Activated CD4-positive, alpha-beta T cell treated with anti-CD3 and anti-CD28 coated beads, Interleukin-2, amount 10 ng/mL, durations not matched to agents 24 days and 14 days (primary cell): ENCODE results near the gene ITPR3. TPM values are rescaled to one million over a fixed set of nuclear protein-coding genes. Genes with fewer than 3 reads are reported as not detected.

ENCODE experiments used
- DNase-seq: peaks from one replicate; pipeline ENCODE4 v3.0.0; 2022
- H3K27ac Mint-ChIP-seq: one replicate; pipeline ENCODE4 v1.8.0; 2022; ENCODE audit warnings: mild to moderate bottlenecking, mixed read lengths
- H3K27me3 Mint-ChIP-seq: one replicate; pipeline ENCODE4 v1.8.0; 2022; ENCODE audit warnings: mixed read lengths
- H3K36me3 Mint-ChIP-seq: one replicate; pipeline ENCODE4 v1.8.0; 2022; ENCODE audit warnings: low read depth, mild to moderate bottlenecking, mixed read lengths
- H3K4me1 Mint-ChIP-seq: one replicate; pipeline ENCODE4 v1.8.0; 2021; ENCODE audit warnings: mixed read lengths
- H3K4me3 Mint-ChIP-seq: one replicate; pipeline ENCODE4 v1.8.0; 2022; ENCODE audit warnings: mild to moderate bottlenecking, moderate library complexity, mixed read lengths
- H3K9me3 Mint-ChIP-seq: one replicate; pipeline ENCODE4 v1.8.0; 2021; ENCODE audit warnings: mixed read lengths
- intact Hi-C: fragments of 100-400 bp; cut with micrococcal nuclease; formaldehyde crosslinking; loops from one replicate; pipeline ENCODE4 v1.15.1; 2023
- total RNA-seq: library from RNA; stranded (reverse); gene quantifications from 2 replicates; pipeline ENCODE4 v1.2.3, GENCODE V29; 2022

ITPR3 gene
- total RNA-seq, 1 donor from 2014 or later = 45.6 TPM

DNA sequence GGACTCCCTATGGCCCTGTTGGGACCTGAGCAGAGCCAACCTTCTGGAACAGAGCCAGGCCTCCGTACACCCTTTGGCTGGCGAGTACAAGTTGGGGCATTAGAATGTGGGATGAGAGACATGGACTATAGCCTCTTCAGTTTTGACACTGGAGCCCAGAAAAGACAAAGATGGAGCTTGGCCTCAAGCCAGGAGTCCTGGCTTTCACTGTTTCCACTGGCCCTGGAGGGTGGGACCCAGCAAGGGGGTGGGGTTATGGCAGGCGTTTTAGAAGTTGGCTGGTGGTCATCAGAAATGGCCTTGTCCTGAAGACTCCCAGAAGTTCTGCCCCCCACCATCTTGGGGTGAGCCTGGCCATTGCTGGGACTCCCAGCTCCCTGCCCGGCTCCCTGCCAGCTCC is 21.8 kb downstream of the ITPR3 start:
- peaks cover 24% of the 10 kb centered on the region for H3K36me3 Mint-ChIP-seq
- no peak overlapping the region for H3K27ac Mint-ChIP-seq
- no peak overlapping the region for H3K4me3 Mint-ChIP-seq
- H3K9me3 Mint-ChIP-seq = no peaks in the 10 kb centered on the region
- intact Hi-C loops = no loop called here
- DNase-seq = no peak
- H3K4me1 Mint-ChIP-seq = peaks cover 30% of the 10 kb centered on the region
- no peaks in the 10 kb centered on the region for H3K27me3 Mint-ChIP-seq

GRCh38 chr6:33651403-33651802 is 30.3 kb downstream of the ITPR3 start:
- Mint-ChIP-seq H3K4me1 (peaks cover 9% of the 10 kb centered on the region), H3K27me3 (no peaks in the 10 kb centered on the region), H3K27ac (no peak overlapping the region), H3K4me3 (no peak overlapping the region), H3K9me3 (no peaks in the 10 kb centered on the region), H3K36me3 (peaks cover 17% of the 10 kb centered on the region)
- DNase-seq = no peak
- intact Hi-C loops = no loop called here

DNA sequence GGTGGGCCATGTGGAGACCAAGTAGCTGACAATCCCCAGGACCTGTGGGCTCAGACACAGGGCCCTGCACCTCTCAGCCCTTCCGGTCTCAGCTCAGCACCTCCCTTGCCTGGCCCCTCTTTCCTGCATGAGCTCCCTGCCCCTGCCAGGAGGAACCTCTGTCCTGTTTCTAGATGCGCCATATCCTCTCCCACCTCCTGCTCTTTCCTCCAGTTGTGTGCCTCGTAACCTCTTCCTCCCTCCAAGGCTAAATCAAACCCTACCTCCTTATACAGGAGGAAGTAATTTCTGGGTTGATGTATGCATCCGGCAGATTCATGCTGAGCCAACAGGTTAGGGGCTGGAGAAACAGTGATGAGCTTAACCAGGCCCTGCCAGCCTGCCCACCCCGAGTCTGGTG is 30.9 kb downstream of the ITPR3 start:
- Mint-ChIP-seq H3K4me3 (no peak overlapping the region), H3K27me3 (no peaks in the 10 kb centered on the region), H3K9me3 (no peaks in the 10 kb centered on the region), H3K4me1 (peaks cover 8% of the 10 kb centered on the region), H3K36me3 (peaks cover 15% of the 10 kb centered on the region), H3K27ac (no peak overlapping the region)
- intact Hi-C loops = no loop called here
- DNase-seq = no peak

DNA sequence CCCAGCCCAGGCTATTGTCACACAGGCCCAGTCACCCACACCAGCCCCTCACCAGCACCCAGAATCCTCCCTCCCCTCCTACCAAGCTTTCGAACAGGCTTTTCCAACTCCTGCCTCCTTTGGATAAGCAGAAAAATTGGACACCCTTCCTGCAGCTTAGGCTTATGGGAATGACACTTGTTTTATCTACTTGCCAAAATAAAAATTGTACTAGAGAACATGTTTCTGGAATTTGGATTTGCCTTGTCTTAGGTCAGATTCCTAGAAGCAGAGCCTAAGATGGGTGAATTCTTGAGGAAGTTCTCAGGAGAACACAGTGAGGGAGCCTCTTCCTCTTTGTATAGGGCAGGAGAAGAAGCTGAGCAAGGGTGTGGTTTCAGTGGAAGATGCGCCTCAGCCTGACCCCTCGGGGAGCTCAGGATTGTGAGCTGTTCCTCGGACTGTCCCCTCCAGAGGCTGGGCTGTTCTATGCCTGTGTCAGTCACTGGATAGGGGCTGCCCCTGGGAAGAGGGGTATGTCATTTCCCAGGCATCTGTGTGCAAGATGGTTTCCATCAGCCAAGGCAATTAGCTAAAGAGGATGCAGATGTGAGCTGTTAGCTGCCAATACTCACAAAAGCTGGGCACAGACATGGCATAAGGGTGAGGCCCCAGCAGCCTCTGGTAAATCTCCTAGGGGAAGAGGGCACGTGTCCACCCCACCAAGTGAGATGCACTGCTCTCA is 33.9 kb downstream of the ITPR3 start:
- no peak overlapping the region for H3K27ac Mint-ChIP-seq
- peaks cover 15% of the 10 kb centered on the region for H3K36me3 Mint-ChIP-seq
- intact Hi-C loops = no loop called here
- H3K4me1 Mint-ChIP-seq = peaks cover 2% of the 10 kb centered on the region
- DNase-seq = no peak
- no peak overlapping the region for H3K4me3 Mint-ChIP-seq
- no peaks in the 10 kb centered on the region for H3K9me3 Mint-ChIP-seq
- H3K27me3 Mint-ChIP-seq = no peaks in the 10 kb centered on the region

GRCh38 chr6:33656844-33657243 is 35.7 kb downstream of the ITPR3 start:
- Mint-ChIP-seq H3K36me3 (peaks cover 19% of the 10 kb centered on the region), H3K9me3 (no peaks in the 10 kb centered on the region), H3K27me3 (no peaks in the 10 kb centered on the region), H3K4me3 (no peak overlapping the region), H3K27ac (no peak overlapping the region), H3K4me1 (peaks cover 2% of the 10 kb centered on the region)
- no peak for DNase-seq
- intact Hi-C loops = no loop called here

GRCh38 chr6:33658982-33659689 is 38.0 kb downstream of the ITPR3 start:
- H3K27me3 Mint-ChIP-seq = no peaks in the 10 kb centered on the region
- H3K27ac Mint-ChIP-seq = no peak overlapping the region
- no peaks in the 10 kb centered on the region for H3K9me3 Mint-ChIP-seq
- intact Hi-C loops = no loop called here
- DNase-seq = no peak
- peaks cover 2% of the 10 kb centered on the region for H3K4me1 Mint-ChIP-seq
- H3K4me3 Mint-ChIP-seq = no peak overlapping the region
- H3K36me3 Mint-ChIP-seq = peaks cover 29% of the 10 kb centered on the region

DNA sequence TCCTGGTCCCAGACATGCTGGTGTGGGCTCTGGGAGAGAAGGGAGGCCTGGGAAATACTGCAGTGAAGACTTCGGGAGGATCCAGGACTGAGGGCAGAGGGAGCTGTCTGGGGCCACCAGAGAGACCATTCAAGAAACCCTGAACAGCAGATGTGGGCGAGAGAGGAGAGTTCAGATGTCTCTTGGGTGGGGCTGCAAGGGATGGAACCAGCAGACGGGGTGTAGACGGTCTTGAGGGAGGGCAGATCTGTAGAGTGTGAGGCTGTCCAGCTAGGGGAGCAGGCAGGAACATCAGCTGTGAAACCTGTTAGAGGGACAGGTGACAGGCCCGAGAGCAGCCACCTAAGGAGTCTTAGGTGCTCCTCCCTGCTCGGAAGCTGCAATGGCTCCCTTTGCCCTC is 38.9 kb downstream of the ITPR3 start:
- intact Hi-C loops = no loop called here
- no peaks in the 10 kb centered on the region for H3K9me3 Mint-ChIP-seq
- no peak overlapping the region for H3K4me3 Mint-ChIP-seq
- no peak overlapping the region for H3K27ac Mint-ChIP-seq
- no peaks in the 10 kb centered on the region for H3K27me3 Mint-ChIP-seq
- no peaks in the 10 kb centered on the region for H3K4me1 Mint-ChIP-seq
- DNase-seq = no peak
- H3K36me3 Mint-ChIP-seq = peaks cover 31% of the 10 kb centered on the region

GRCh38 chr6:33661106-33661838 is 40.1 kb downstream of the ITPR3 start:
- Mint-ChIP-seq H3K4me1 (no peaks in the 10 kb centered on the region), H3K27me3 (no peaks in the 10 kb centered on the region), H3K27ac (peak overlapping the region; percentile 58), H3K4me3 (no peak overlapping the region), H3K9me3 (no peaks in the 10 kb centered on the region), H3K36me3 (peaks cover 32% of the 10 kb centered on the region)
- DNase-seq = no peak
- intact Hi-C loops = no loop called here

DNA sequence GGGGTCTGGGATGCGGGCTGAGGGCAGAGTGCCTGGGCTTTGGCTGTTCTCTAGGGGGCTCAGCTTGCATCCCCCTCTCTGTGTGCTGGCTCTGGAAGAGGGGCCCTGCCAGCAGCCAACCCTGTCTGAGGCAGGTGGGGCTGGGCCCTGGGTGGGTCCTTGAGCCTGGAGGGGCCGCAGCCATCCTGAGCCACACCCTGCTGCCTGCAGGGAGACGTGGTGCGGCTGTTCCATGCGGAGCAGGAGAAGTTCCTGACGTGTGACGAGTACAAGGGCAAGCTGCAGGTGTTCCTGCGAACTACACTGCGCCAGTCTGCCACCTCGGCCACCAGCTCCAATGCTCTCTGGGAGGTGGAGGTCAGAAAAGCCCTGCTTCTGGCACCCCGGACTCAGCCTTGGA is 41.2 kb downstream of the ITPR3 start:
- no peak overlapping the region for H3K27ac Mint-ChIP-seq
- DNase-seq = no peak
- intact Hi-C loops = no loop called here
- H3K4me3 Mint-ChIP-seq = no peak overlapping the region
- no peaks in the 10 kb centered on the region for H3K9me3 Mint-ChIP-seq
- H3K27me3 Mint-ChIP-seq = no peaks in the 10 kb centered on the region
- peaks cover 31% of the 10 kb centered on the region for H3K36me3 Mint-ChIP-seq
- no peaks in the 10 kb centered on the region for H3K4me1 Mint-ChIP-seq

DNA sequence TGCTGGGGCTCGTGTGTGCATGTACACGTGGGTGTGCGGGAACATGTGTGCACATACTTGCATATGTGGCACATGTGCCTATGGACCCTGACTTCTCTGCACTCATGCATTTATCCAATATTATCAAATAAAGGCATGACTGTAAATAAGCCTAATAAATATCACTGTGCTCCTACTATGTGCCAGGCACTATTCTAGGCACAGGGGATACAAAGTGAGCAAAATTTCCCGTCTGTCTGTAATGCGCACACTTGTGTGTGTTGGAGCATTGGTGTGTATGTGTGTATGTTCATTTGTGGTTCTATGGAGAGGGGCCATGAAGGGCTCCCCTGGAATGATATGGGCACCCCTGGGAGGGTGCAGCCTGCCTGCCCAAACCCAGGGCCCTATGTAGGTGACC is 41.9 kb downstream of the ITPR3 start:
- H3K36me3 Mint-ChIP-seq = peaks cover 30% of the 10 kb centered on the region
- intact Hi-C loops = no loop called here

DNA sequence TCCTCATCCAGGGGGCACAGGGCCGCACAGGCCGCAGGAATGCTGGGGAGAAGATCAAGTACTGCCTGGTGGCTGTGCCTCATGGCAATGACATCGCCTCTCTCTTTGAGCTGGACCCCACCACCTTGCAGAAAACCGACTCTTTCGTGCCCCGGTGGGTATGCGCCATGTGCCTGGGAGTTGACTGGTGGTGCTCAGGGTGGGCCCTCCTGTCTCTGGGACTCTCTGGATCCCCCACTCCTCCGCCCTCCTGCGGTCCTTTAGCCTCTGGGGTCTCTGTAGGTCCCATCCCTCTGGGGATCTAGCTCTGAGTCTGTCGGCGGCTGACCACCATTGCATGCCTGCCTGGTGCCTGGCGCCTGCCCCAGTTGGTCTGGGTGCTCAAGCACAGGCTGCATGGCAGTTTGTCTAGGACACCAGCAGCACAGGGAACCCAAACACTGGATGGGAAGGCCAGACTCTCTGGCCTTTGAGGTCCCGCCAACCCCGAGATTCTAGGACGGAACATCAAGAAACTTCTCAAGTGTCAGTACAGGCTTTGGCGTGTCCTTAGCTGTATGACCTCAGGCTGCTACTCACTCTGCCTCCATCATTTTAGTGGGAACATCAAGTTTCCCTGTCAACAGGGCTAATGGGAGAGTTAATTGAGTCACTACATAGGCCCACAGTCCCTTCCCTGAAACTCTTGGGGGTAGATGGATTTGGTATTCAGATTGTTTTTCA is 42.8 kb downstream of the ITPR3 start:
- H3K27me3 Mint-ChIP-seq = no peaks in the 10 kb centered on the region
- no peak overlapping the region for H3K27ac Mint-ChIP-seq
- peaks cover 8% of the 10 kb centered on the region for H3K4me1 Mint-ChIP-seq
- intact Hi-C loops = no loop called here
- peaks cover 28% of the 10 kb centered on the region for H3K36me3 Mint-ChIP-seq
- H3K9me3 Mint-ChIP-seq = no peaks in the 10 kb centered on the region
- no peak for DNase-seq
- no peak overlapping the region for H3K4me3 Mint-ChIP-seq

More for the DNA sequence above, 41.9 kb downstream of the ITPR3 start:
- no peaks in the 10 kb centered on the region for H3K9me3 Mint-ChIP-seq
- no peaks in the 10 kb centered on the region for H3K27me3 Mint-ChIP-seq
- no peaks in the 10 kb centered on the region for H3K4me1 Mint-ChIP-seq
- no peak overlapping the region for H3K4me3 Mint-ChIP-seq
- DNase-seq = no peak
- H3K27ac Mint-ChIP-seq = no peak overlapping the region

GRCh38 chr6:33664506-33665057 is 43.5 kb downstream of the ITPR3 start:
- intact Hi-C loops = no loop called here
- no peaks in the 10 kb centered on the region for H3K27me3 Mint-ChIP-seq
- peaks cover 12% of the 10 kb centered on the region for H3K4me1 Mint-ChIP-seq
- peaks cover 33% of the 10 kb centered on the region for H3K36me3 Mint-ChIP-seq
- no peak overlapping the region for H3K27ac Mint-ChIP-seq
- no peaks in the 10 kb centered on the region for H3K9me3 Mint-ChIP-seq
- H3K4me3 Mint-ChIP-seq = no peak overlapping the region
- DNase-seq = no peak

DNA sequence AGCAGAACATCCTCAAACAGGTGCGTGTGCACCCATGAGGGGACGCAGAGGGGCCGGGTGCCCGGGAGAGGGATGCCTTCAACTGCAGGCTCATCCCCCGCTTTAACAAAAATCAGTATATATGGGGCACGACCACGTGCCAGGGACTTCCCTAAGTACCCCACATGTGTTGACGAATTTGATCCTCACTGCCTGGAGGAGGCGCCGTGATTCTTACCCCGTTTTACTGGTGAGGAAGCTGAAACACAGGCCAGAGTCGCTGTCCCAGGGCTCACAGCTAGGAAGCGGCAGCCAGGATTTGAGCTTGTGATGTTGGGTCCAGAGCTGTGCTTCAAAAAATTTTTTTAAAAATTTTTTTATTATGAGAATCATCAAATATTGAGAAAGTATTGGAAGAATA is 44.8 kb downstream of the ITPR3 start:
- no peak for DNase-seq
- intact Hi-C loops = no loop called here
- H3K27ac Mint-ChIP-seq = no peak overlapping the region
- no peak overlapping the region for H3K4me3 Mint-ChIP-seq
- H3K27me3 Mint-ChIP-seq = no peaks in the 10 kb centered on the region
- H3K36me3 Mint-ChIP-seq = peaks cover 33% of the 10 kb centered on the region
- H3K9me3 Mint-ChIP-seq = no peaks in the 10 kb centered on the region
- peaks cover 13% of the 10 kb centered on the region for H3K4me1 Mint-ChIP-seq
